GM10248 (cell line): Measurements from ENCODE around the gene CTRB1.
"Not testable (repeated sequence)": the region's sequence is repeated elsewhere in the genome, so short reads cannot be mapped to it uniquely, and the experiment has no call there.

ENCODE experiments used
- CTCF ChIA-PET: fragments of 300-600 bp; sonication (Branson Sonifier 250); formaldehyde crosslinking; extraction: SDS; loops from one replicate; lab custom pipeline; 2021; ENCODE audit warnings: antibody characterized with exemption; lab: Yijun Ruan, JAX
- POLR2A ChIA-PET: fragments of 350-650 bp; sonication (Branson Sonifier 250); formaldehyde crosslinking; extraction: SDS; loops from one replicate; lab custom pipeline; 2020; ENCODE audit warnings: antibody characterized with exemption; lab: Yijun Ruan, JAX
- DNase-seq: peaks from one replicate; pipeline ENCODE4 v3.0.0; 2012; ENCODE audit errors: extremely low spot score
- TF ChIP-seq, protein P1 (sequence below): IDR thresholded peaks from 2 replicates; pipeline ENCODE4 v1.5.1; 2012; ENCODE audit warnings: mild to moderate bottlenecking, low read depth; ENCODE audit errors: extremely low read depth, missing control alignments, control extremely low read depth

CTRB1 gene

DNA sequence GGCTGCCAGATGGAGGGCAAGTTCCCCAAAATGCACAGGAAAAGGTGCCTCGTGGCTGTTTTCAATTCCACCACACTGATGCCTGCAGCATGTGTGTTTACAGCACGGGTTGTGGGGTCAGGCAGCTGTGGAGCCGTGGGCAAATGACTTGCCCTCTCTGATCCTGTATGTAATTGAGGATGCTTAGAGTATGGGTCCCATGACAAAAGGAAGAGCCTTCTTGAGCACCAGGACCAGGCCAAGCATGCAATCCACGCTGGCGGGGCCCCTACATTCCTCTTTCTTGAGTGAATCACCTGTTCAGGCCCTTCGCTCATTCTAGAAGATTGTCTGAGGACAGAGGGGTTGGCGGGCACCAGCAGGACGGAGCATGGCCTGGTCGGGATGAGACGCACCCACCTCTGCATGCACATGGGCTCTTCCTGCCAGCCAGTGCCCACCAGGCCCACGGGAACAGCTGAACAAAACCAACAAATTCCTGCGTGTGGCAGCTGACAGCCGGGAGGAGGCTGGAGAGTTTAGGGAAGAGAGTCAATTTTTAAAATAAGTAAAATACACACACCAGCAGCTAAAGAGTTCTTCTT is 10.5 kb upstream of the CTRB1 start:
- ChIA-PET CTCF (interaction anchor here (1.3 to 2.4 kb wide), 4 partner anchors 9 to 194 kb away, joined by 3 to 15 read pairs (median 6); no protein-coding TSS in a partner anchor), POLR2A (no interaction called here)
- no peak for DNase-seq
- TF ChIP-seq, protein P1, sequence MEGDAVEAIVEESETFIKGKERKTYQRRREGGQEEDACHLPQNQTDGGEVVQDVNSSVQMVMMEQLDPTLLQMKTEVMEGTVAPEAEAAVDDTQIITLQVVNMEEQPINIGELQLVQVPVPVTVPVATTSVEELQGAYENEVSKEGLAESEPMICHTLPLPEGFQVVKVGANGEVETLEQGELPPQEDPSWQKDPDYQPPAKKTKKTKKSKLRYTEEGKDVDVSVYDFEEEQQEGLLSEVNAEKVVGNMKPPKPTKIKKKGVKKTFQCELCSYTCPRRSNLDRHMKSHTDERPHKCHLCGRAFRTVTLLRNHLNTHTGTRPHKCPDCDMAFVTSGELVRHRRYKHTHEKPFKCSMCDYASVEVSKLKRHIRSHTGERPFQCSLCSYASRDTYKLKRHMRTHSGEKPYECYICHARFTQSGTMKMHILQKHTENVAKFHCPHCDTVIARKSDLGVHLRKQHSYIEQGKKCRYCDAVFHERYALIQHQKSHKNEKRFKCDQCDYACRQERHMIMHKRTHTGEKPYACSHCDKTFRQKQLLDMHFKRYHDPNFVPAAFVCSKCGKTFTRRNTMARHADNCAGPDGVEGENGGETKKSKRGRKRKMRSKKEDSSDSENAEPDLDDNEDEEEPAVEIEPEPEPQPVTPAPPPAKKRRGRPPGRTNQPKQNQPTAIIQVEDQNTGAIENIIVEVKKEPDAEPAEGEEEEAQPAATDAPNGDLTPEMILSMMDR = no peak

DNA sequence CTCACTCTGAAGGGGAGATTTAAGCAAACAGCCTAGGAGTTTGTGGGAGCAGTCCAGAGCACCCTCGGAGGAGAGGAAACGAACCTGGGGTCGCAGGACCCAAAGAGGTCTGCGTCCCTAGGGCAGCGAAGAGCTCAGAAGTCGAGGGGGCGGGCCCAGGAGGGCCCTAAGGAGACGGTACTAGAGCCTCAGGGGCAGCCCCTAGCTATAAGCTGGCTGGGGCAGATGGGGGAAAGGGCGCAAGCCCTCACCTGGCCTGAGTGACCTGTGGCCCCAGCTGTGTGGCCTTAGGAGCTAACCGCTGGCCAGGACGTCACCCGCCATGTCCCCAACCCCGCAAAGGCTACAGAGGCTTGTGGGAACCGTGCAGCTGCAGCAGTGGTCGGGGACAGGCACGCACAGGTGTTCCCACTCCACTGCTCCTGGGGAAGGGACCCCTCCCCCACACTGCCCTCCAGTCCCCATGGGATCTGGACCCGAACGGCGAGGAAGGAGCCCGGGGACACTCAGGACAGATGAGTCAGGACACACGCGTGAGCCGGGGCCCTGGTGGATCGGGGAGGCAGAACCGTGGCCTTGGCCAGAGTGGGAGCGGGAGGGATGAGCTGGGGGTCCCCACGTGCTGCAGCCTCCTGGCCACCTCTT is 9.8 kb upstream of the CTRB1 start:
- POLR2A ChIA-PET = no interaction called here
- TF ChIP-seq, protein P1 = no peak
- CTCF ChIA-PET = interaction anchor here (1.3 to 2.4 kb wide), 4 partner anchors 9 to 176 kb away, joined by 3 to 15 read pairs (median 6); no protein-coding TSS in a partner anchor
- no peak for DNase-seq

DNA sequence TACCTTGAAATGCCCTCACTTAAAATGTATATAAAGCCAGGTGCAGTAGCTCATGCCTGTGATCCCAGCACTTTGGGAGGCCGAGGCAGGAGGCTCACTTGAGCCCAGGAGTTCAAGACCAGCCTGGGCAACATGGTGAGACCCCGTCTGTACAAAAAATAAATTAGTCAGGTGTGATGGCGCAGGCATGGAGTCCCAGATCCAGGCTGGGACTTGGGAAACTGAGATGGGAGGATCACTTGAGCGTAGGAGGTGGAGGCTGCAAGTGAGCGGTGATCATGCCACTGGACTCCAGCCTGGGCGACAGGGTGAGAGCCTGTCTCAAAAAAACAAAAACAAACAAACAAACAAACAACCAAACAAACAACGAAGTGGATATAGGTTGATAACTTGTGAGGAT is 9.3 kb upstream of the CTRB1 start:
- DNase-seq, POLR2A ChIA-PET: not testable (repeated sequence)
- CTCF ChIA-PET = interaction anchor here (1.3 to 2.4 kb wide), 4 partner anchors 10 to 176 kb away, joined by 3 to 15 read pairs (median 6); no protein-coding TSS in a partner anchor

DNA sequence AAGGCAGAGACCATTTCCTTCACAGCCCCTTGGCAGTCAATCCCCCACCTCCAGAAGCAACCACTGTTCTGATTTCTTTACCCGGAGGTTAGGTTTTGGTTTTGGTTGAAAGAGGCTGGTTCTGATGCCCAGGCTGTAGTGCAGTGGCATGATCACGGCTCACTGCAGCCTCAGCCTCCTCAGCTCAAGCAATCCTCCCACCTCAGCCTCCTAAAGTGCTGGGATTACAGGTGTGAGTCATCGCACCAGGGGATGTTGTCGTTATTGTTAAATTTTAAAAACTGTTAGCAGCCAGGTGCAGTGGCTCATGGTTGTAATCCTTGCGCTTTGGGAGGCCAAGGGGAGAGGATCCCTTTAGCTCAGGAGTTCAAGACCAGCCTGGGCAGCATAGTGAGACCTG is 8.8 kb upstream of the CTRB1 start:
- TF ChIP-seq, protein P1 = no peak
- ChIA-PET POLR2A (interaction anchor here (0.6 kb wide), 1 partner anchor 198 kb away, joined by 6 read pairs; no protein-coding TSS in a partner anchor), CTCF (interaction anchor here (1.3 to 2.4 kb wide), 3 partner anchors 15 to 175 kb away, joined by 3 to 15 read pairs (median 4); no protein-coding TSS in a partner anchor)
- no peak for DNase-seq

DNA sequence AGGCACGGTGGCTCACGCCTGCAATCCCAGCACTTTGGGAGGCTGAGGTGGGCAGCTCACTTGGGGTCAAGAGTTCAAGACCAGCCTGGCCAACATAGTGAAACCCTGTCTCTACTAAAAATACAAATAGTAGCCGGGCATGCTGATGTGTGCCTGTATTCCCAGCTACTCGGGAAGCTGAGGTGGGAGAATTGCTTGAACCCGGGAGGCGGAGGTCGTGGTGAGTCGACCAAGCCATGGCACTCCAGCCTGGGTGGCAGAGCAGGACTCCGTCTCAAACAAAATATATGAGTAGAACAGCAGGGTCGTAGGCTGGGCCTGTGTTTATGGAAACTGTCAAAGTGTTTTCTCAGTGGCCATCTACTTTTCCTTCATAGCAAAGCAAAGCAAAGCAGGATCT is 7.5 kb upstream of the CTRB1 start:
- ChIA-PET CTCF (interaction anchor here (0.9 kb wide), 1 partner anchor 11 kb away, joined by 3 read pairs; no protein-coding TSS in a partner anchor), POLR2A (interaction anchor here (0.6 kb wide), 1 partner anchor 284 kb away, joined by 4 read pairs; no protein-coding TSS in a partner anchor)
- not testable (repeated sequence) for DNase-seq

DNA sequence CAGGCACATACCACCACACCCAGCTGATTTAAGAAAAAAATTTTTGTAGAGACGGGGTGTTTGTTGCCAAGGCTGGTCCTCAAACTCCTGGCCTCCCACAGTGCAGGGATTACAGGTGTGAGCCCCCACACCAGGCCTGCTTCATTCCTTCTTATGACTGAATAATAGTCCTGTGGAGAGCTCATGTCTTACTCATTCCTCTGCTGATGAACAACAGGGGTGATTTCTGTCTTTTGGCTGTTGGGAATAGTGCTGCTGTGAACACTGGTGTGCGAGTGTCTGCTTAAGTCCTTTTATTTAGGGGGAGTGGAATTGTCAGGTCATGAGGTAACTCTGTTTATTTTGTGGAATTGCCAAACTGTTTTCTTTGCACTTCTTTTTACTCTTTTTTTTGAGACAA is 2.7 kb upstream of the CTRB1 start:
- TF ChIP-seq, protein P1 = no peak
- CTCF ChIA-PET = interaction anchor here (1.0 to 10.0 kb wide), 4 partner anchors 17 to 301 kb away, joined by 3 to 86 read pairs (median 5); no protein-coding TSS in a partner anchor
- POLR2A ChIA-PET = no interaction called here
- DNase-seq = no peak

DNA sequence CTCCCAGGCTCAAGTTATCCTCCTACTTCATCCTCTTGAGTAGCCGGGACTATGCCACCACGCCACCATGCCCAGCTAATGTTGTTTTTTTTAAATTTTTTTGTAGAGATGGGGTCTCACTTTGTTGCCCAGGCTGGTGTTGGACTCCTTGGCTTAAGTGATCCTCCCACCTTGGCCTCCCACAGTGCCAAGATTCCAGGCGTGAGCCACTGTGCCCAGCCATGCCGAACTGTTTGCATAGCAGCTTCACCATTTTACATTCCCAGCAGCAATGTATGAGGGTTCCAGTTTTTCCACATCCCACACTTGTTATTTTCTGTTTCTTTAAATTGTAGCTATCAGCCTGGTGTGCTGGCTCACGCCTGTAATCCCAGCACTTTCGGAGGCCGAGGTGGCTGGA is 2.2 kb upstream of the CTRB1 start:
- POLR2A ChIA-PET = no interaction called here
- no peak for DNase-seq
- CTCF ChIA-PET = interaction anchor here (1.0 to 10.0 kb wide), 4 partner anchors 17 to 300 kb away, joined by 3 to 86 read pairs (median 4); no protein-coding TSS in a partner anchor
- TF ChIP-seq, protein P1 = no peak
